ENCODE measurements around the gene ZNF202.
"Not testable (repeated sequence)": the region's sequence is repeated elsewhere in the genome, so short reads cannot be mapped to it uniquely, and the experiment has no call there.

The ZNF202 gene

GRCh38 chr11:123725995-123726655, 15.3 kb downstream of the ZNF202 start:
- in situ Hi-C loops (cut with HindIII; ENCODE audit: low sequenced_read_pairs) = no loop called here
- no peak for TF ChIP-seq CTCF (IDR thresholded peaks at IDR 0.05; ENCODE audit: low read depth, low read length)
- no peak overlapping the region for H3K4me3 ChIP-seq (ENCODE audit: low read depth, low read length)
- DNase-seq (ENCODE audit: low read depth, low spot score) = no peak

GRCh38 chr11:123719452-123719851, 22.0 kb downstream of the ZNF202 start:
- DNase-seq (ENCODE audit: low read depth, low spot score) = peak; percentile 35
- in situ Hi-C loops (cut with HindIII; ENCODE audit: low sequenced_read_pairs) = no loop called here
- no peak overlapping the region for H3K4me3 ChIP-seq (ENCODE audit: low read depth, low read length)
- no peak for TF ChIP-seq CTCF (IDR thresholded peaks at IDR 0.05; ENCODE audit: low read depth, low read length)

GRCh38 chr11:123718469-123718868, 23.0 kb downstream of the ZNF202 start:
- DNase-seq (ENCODE audit: low read depth, low spot score) = no peak
- in situ Hi-C loops (cut with HindIII; ENCODE audit: low sequenced_read_pairs) = no loop called here
- TF ChIP-seq CTCF (IDR thresholded peaks at IDR 0.05; ENCODE audit: low read depth, low read length) = no peak
- no peak overlapping the region for H3K4me3 ChIP-seq (ENCODE audit: low read depth, low read length)

GRCh38 chr11:123718063-123718462, 23.4 kb downstream of the ZNF202 start:
- no peak for DNase-seq (ENCODE audit: low read depth, low spot score)
- no peak overlapping the region for H3K4me3 ChIP-seq (ENCODE audit: low read depth, low read length)
- in situ Hi-C loops (cut with HindIII; ENCODE audit: low sequenced_read_pairs) = no loop called here
- no peak for TF ChIP-seq CTCF (IDR thresholded peaks at IDR 0.05; ENCODE audit: low read depth, low read length)

GRCh38 chr11:123712627-123713026, 28.8 kb downstream of the ZNF202 start:
- DNase-seq (ENCODE audit: low read depth, low spot score); H3K4me3 ChIP-seq (ENCODE audit: low read depth, low read length); in situ Hi-C loops (cut with HindIII; ENCODE audit: low sequenced_read_pairs): not testable (repeated sequence)

- in situ Hi-C loops (cut with HindIII; ENCODE audit: low sequenced_read_pairs) = no loop called here
- DNase-seq (ENCODE audit: low read depth, low spot score) = peak; percentile 63
- H3K4me3 ChIP-seq (ENCODE audit: low read depth, low read length) = no peak overlapping the region
- peak; percentile 80 for TF ChIP-seq CTCF (IDR thresholded peaks at IDR 0.05; ENCODE audit: low read depth, low read length)
Observed at GRCh38 chr11:123707606-123708205, 33.8 kb downstream of the ZNF202 start.

- in situ Hi-C loops (cut with HindIII; ENCODE audit: low sequenced_read_pairs) = no loop called here
- no peak for DNase-seq (ENCODE audit: low read depth, low spot score)
- no peak for TF ChIP-seq CTCF (IDR thresholded peaks at IDR 0.05; ENCODE audit: low read depth, low read length)
- no peak overlapping the region for H3K4me3 ChIP-seq (ENCODE audit: low read depth, low read length)
Observed at GRCh38 chr11:123707206-123707605, 34.3 kb downstream of the ZNF202 start.

All from astrocyte of the spinal cord (primary cell).